ENCODE results near the gene MUCL1. TPM values are rescaled to one million over a fixed set of nuclear protein-coding genes. Genes with fewer than 3 reads are reported as not detected.

The MUCL1 gene
- total and polyA plus RNA-seq, 4 donors, result not detected

GRCh38 chr12:54861927-54862326, 7.6 kb downstream of the MUCL1 start:
- Histone ChIP-seq H3K9ac (ENCODE audit: low read depth in 1 of 2, low read length in 2 of 2) (no peak overlapping the region), H3K27ac (ENCODE audit: low read depth in 1 of 2, low read length in 2 of 2) (no peak overlapping the region), H3K9me3 (ENCODE audit: control insufficient read depth in 4 of 4, low read length in 3 of 4) (no peaks in the 10 kb centered on the region), H3K4me1 (ENCODE audit: control insufficient read depth in 4 of 4, insufficient read depth in 4 of 4, low read length in 3 of 4) (no peaks in the 10 kb centered on the region), H3K27me3 (ENCODE audit: control insufficient read depth in 4 of 4, insufficient read depth in 4 of 4, low read length in 3 of 4) (no peaks in the 10 kb centered on the region), H3K4me3 (ENCODE audit: low read depth in 1 of 3, low read length in 3 of 3) (no peak overlapping the region), H3K36me3 (ENCODE audit: control insufficient read depth in 4 of 4, insufficient read depth in 3 of 4, low read depth in 1 of 4, low read length in 3 of 4) (no peaks in the 10 kb centered on the region)
- TF ChIP-seq FOXA2 (IDR thresholded peaks at IDR 0.05), result no peak
- no peak for TF ChIP-seq HNF4G (IDR thresholded peaks at IDR 0.05)
- TF ChIP-seq ATF3 (IDR thresholded peaks at IDR 0.05), result no peak
- TF ChIP-seq MAX (IDR thresholded peaks at IDR 0.05), result no peak
- TF ChIP-seq TAF1 (conservative IDR thresholded peaks at IDR 0.05), result no peak
- TF ChIP-seq HNF4A (conservative IDR thresholded peaks at IDR 0.05), result no peak
- no peak for TF ChIP-seq EGR1 (IDR thresholded peaks at IDR 0.05; ENCODE audit: low read depth in 2 of 2)
- no peak for TF ChIP-seq REST (IDR thresholded peaks at IDR 0.05)
- TF ChIP-seq NR2F2 (IDR thresholded peaks at IDR 0.05), result no peak
- TF ChIP-seq, protein P1, sequence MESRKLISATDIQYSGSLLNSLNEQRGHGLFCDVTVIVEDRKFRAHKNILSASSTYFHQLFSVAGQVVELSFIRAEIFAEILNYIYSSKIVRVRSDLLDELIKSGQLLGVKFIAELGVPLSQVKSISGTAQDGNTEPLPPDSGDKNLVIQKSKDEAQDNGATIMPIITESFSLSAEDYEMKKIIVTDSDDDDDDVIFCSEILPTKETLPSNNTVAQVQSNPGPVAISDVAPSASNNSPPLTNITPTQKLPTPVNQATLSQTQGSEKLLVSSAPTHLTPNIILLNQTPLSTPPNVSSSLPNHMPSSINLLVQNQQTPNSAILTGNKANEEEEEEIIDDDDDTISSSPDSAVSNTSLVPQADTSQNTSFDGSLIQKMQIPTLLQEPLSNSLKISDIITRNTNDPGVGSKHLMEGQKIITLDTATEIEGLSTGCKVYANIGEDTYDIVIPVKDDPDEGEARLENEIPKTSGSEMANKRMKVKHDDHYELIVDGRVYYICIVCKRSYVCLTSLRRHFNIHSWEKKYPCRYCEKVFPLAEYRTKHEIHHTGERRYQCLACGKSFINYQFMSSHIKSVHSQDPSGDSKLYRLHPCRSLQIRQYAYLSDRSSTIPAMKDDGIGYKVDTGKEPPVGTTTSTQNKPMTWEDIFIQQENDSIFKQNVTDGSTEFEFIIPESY (IDR thresholded peaks at IDR 0.05), result no peak
- TF ChIP-seq CTCF (IDR thresholded peaks at IDR 0.05; ENCODE audit: low read depth, low read length, missing input control), result no peak
- no peak for TF ChIP-seq RAD21 (IDR thresholded peaks at IDR 0.05)
- WGBS, result 93% methylated on average over 1 of the region's 1 CpG
- no peak for DNase-seq (ENCODE audit: low spot score)

DNA sequence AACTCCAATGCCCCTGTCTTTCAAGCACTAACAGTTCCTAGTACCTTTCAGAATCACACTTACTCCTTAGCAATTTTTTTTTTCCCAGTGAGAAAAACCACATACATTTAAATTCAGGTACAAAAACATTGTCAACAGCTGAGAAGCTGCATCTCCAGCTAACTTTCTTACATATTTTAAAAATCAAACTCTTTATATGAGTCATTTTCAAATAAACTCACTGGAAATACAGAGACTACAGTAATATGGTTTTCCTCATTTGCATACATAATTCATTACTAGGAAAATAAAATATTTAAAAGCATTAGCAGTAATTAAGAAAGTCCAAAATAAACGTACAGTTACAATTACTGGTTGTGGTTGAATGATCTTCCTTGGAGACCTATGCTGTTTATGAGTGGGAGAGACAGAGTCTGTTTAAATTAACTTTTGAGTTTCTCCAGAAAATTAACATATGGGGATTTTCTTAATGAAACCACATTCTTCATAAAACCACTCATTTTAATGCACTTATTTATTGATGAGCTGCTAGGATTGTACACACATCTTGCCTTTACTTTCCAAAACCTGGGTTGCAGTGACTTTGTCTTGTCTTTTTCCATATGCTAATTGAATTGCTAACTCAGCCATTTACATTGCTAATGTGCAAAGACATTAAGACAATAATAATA, 9.8 kb downstream of the MUCL1 start:
- H3K9me3 ChIP-seq (ENCODE audit: control insufficient read depth in 4 of 4, low read length in 3 of 4), result no peaks in the 10 kb centered on the region
- no peaks in the 10 kb centered on the region for H3K27me3 ChIP-seq (ENCODE audit: control insufficient read depth in 4 of 4, insufficient read depth in 4 of 4, low read length in 3 of 4)
- 69% methylated on average over 1 of the region's 1 CpG for WGBS
- no peaks in the 10 kb centered on the region for H3K4me1 ChIP-seq (ENCODE audit: control insufficient read depth in 4 of 4, insufficient read depth in 4 of 4, low read length in 3 of 4)
- H3K36me3 ChIP-seq (ENCODE audit: control insufficient read depth in 4 of 4, insufficient read depth in 3 of 4, low read depth in 1 of 4, low read length in 3 of 4), result no peaks in the 10 kb centered on the region
- DNase-seq (ENCODE audit: low spot score), result no peak
- no peak overlapping the region for H3K27ac ChIP-seq (ENCODE audit: low read depth in 1 of 2, low read length in 2 of 2)
- no peak overlapping the region for H3K4me3 ChIP-seq (ENCODE audit: low read depth in 1 of 3, low read length in 3 of 3)
- H3K9ac ChIP-seq (ENCODE audit: low read depth in 1 of 2, low read length in 2 of 2), result no peak overlapping the region
- TF ChIP-seq YY1 (IDR thresholded peaks at IDR 0.05), result no peak
- TF ChIP-seq JUND (IDR thresholded peaks at IDR 0.05), result no peak
- no peak for TF ChIP-seq RAD21 (IDR thresholded peaks at IDR 0.05)
- TF ChIP-seq REST (IDR thresholded peaks at IDR 0.05), result no peak
- no peak for TF ChIP-seq SP1 (IDR thresholded peaks at IDR 0.05)

Data from liver (tissue), 9 donors.